IPS DF 6.9 (cell line): ENCODE results near the gene DGCR8.

Source experiments
- DNase-seq: peaks from one replicate; pipeline ENCODE4 v3.0.0-alpha.2; 2013; ENCODE audit warnings: low read depth, low spot score
- H3K27ac ChIP-seq: one replicate; pipeline ENCODE4 v1.5.1; 2013; ENCODE audit warnings: low read length, control low read depth
- H3K27me3 ChIP-seq: 2 replicates; pipeline ENCODE4 v1.6.1; 2013; ENCODE audit warnings: mild to moderate bottlenecking, low read length; ENCODE audit not compliant: control insufficient read depth, insufficient read depth
- H3K36me3 ChIP-seq: 2 replicates; pipeline ENCODE4 v1.6.1; 2013; ENCODE audit warnings: low read length; ENCODE audit not compliant: control insufficient read depth, insufficient read depth
- H3K4me1 ChIP-seq: 2 replicates; pipeline ENCODE4 v1.6.1; 2013; ENCODE audit warnings: low read length; ENCODE audit not compliant: control insufficient read depth, insufficient read depth
- H3K4me3 ChIP-seq: 2 replicates; pipeline ENCODE4 v1.5.1; 2013; ENCODE audit warnings: mild to moderate bottlenecking, low read length
- H3K9me3 ChIP-seq: 2 replicates; pipeline ENCODE4 v1.6.1; 2013; ENCODE audit warnings: low read length, inconsistent platforms; ENCODE audit not compliant: control insufficient read depth, insufficient read depth
- WGBS: extraction: QIAGEN DNeasy Blood & Tissue Kit; methylation state at CpG from one replicate; pipeline ENCODE4 v1.1.7; 2013; ENCODE audit warnings: mixed read lengths, missing lambda C conversion rate; ENCODE audit not compliant: insufficient read length, insufficient coverage; 5-methylcytosine and 5-hydroxymethylcytosine counted together

Gene DGCR8

GRCh38 chr22:20105456-20106204 is 25.6 kb downstream of the DGCR8 start:
- no CpG with 5 or more reads among the region's 7 CpGs for WGBS
- DNase-seq = no peak
- Histone ChIP-seq H3K27ac (no peak overlapping the region), H3K4me3 (no peak overlapping the region), H3K36me3 (peaks cover 55% of the 10 kb centered on the region), H3K27me3 (no peaks in the 10 kb centered on the region), H3K9me3 (no peaks in the 10 kb centered on the region), H3K4me1 (no peaks in the 10 kb centered on the region)

GRCh38 chr22:20106205-20106848 is 26.3 kb downstream of the DGCR8 start:
- Histone ChIP-seq H3K4me1 (no peaks in the 10 kb centered on the region), H3K4me3 (no peak overlapping the region), H3K27ac (no peak overlapping the region), H3K27me3 (no peaks in the 10 kb centered on the region), H3K9me3 (no peaks in the 10 kb centered on the region), H3K36me3 (peaks cover 55% of the 10 kb centered on the region)
- DNase-seq = no peak
- WGBS = no CpG with 5 or more reads among the region's 20 CpGs

- Histone ChIP-seq H3K4me3 (no peak overlapping the region), H3K9me3 (no peaks in the 10 kb centered on the region), H3K27me3 (no peaks in the 10 kb centered on the region), H3K4me1 (no peaks in the 10 kb centered on the region), H3K27ac (no peak overlapping the region), H3K36me3 (peaks cover 61% of the 10 kb centered on the region)
- DNase-seq = no peak
- WGBS = no CpG with 5 or more reads among the region's 10 CpGs
Measured at GRCh38 chr22:20106849-20107237, 26.8 kb downstream of the DGCR8 start.

GRCh38 chr22:20107471-20107901 is 27.4 kb downstream of the DGCR8 start:
- Histone ChIP-seq H3K27me3 (no peaks in the 10 kb centered on the region), H3K4me1 (no peaks in the 10 kb centered on the region), H3K36me3 (peaks cover 66% of the 10 kb centered on the region), H3K4me3 (no peak overlapping the region), H3K9me3 (no peaks in the 10 kb centered on the region), H3K27ac (no peak overlapping the region)
- no CpG with 5 or more reads among the region's 7 CpGs for WGBS
- DNase-seq = no peak

GRCh38 chr22:20107951-20108756 is 28.1 kb downstream of the DGCR8 start:
- H3K9me3 ChIP-seq = no peaks in the 10 kb centered on the region
- no peaks in the 10 kb centered on the region for H3K27me3 ChIP-seq
- no CpG with 5 or more reads among the region's 13 CpGs for WGBS
- no peak for DNase-seq
- peaks cover 70% of the 10 kb centered on the region for H3K36me3 ChIP-seq
- no peaks in the 10 kb centered on the region for H3K4me1 ChIP-seq
- no peak overlapping the region for H3K27ac ChIP-seq
- H3K4me3 ChIP-seq = no peak overlapping the region

GRCh38 chr22:20108757-20109230 is 28.8 kb downstream of the DGCR8 start:
- no peak for DNase-seq
- H3K36me3 ChIP-seq = peaks cover 73% of the 10 kb centered on the region
- H3K27me3 ChIP-seq = no peaks in the 10 kb centered on the region
- no CpG with 5 or more reads among the region's 12 CpGs for WGBS
- H3K4me3 ChIP-seq = no peak overlapping the region
- H3K4me1 ChIP-seq = no peaks in the 10 kb centered on the region
- no peak overlapping the region for H3K27ac ChIP-seq
- H3K9me3 ChIP-seq = no peaks in the 10 kb centered on the region

GRCh38 chr22:20109411-20110358 is 29.6 kb downstream of the DGCR8 start:
- WGBS = no CpG with 5 or more reads among the region's 23 CpGs
- Histone ChIP-seq H3K9me3 (no peaks in the 10 kb centered on the region), H3K4me1 (no peaks in the 10 kb centered on the region), H3K27me3 (no peaks in the 10 kb centered on the region), H3K4me3 (no peak overlapping the region), H3K27ac (no peak overlapping the region), H3K36me3 (peaks cover 77% of the 10 kb centered on the region)
- no peak for DNase-seq

- Histone ChIP-seq H3K27me3 (no peaks in the 10 kb centered on the region), H3K4me3 (no peak overlapping the region), H3K4me1 (no peaks in the 10 kb centered on the region), H3K36me3 (peaks cover 79% of the 10 kb centered on the region), H3K9me3 (no peaks in the 10 kb centered on the region), H3K27ac (no peak overlapping the region)
- no CpG with 5 or more reads among the region's 9 CpGs for WGBS
- DNase-seq = no peak
Measured at GRCh38 chr22:20110359-20110985, 30.4 kb downstream of the DGCR8 start.

- H3K4me3 ChIP-seq = no peak overlapping the region
- no peak overlapping the region for H3K27ac ChIP-seq
- DNase-seq = no peak
- no peaks in the 10 kb centered on the region for H3K27me3 ChIP-seq
- H3K36me3 ChIP-seq = peaks cover 75% of the 10 kb centered on the region
- no peaks in the 10 kb centered on the region for H3K9me3 ChIP-seq
- no peaks in the 10 kb centered on the region for H3K4me1 ChIP-seq
- no CpG with 5 or more reads among the region's 14 CpGs for WGBS
Measured at GRCh38 chr22:20111045-20111688, 31.1 kb downstream of the DGCR8 start.
